ENCODE results near the gene PNMA6E.

The PNMA6E gene
- 0 reads per million in 2 experiments for total RNA-seq

DNA sequence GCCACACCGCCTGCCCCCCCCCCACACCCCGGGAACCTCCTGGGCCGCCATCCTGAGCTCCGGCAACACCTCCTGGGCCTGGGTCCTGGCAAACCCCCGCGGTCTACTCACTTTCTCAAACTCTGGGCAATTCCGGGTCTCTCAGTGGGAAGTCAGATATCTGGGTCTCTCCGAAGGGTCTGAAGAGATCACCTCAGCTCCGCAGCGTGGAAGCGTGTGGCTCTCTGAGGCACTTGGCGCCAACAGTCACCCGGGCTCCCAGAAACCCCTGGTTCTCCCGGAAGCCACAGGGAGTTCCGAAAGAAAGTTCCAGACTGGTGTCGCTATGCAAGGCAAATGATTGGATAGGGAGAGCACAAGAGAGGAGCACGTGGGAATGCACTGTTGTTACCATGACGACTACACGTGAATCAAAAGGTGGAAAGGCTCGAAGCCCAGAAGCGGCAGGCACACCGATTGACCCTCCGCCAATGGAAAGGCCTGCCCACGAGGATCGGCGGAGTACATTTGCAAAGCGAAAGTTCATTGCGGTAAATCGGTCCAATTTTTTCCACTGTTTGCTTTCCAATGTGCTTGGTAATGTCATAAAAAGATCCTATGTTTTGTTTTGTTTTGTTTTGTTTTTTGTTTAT is at the start of gene PNMA6E:
PNMA6E (minus strand) TSS at position 218 of the 632 bp plus-strand sequence. CDS start 2,501 bp downstream, outside the sequence.
- DNase-seq (ENCODE audit: low read depth): no peak

DNA sequence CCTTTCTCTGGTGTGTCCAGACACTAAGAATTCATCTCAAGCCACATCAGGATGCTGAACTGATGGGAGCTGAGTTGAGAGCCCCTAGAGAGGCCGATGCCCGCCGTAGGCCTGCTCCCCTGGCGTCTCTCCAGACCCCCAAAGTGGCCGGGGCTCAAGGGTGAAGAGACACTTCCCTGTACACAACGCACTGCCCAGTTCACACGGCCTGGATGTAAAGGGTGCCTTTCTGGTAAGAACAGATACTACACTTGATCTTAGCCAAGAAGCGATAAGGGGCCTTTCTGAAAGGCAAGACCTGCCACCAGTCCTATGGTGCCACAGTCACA is 49.8 kb upstream of the PNMA6E start:
- no peak for DNase-seq (ENCODE audit: low read depth)

DNA sequence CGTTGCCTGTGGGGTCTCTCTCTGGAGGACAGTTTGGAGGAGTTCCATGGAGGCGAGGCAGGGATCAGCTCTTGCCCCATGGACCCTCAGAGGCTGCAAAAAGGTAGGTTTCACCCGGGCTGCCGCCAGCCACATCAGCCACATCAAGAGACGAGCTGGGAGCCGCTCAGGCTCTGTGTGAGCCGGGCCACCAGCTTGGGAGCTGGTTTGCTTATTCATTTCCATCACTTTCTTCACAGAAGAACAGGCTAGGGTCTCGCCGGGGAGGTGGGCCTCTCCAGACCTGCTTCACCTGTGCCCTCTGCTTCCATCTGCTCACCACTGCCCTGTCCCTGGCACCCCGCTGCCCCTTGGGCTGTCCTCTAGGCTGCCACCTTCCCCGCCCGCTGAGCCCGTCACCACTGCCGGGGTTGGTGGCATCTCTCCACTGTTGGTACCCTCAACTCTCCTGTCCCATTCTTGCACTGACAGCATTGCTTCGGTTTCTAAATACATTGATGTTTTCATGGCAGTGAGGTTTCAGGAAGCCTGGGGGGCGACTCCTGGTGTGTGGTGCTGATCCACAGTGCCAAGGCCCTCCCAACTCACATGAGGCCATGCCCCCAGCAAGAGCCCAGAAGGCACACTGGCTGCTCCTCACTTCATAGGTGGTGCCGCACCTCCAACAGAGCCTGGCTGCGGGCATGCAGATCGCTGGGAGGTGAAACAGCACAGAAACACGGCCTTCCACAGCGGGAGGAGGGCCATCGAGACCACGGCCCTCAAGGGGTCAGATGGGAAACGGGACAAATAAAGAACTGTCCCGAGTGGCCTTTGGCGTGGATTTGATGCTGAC is 49.2 kb upstream of the PNMA6E start:
- DNase-seq (ENCODE audit: low read depth): no peak

DNA sequence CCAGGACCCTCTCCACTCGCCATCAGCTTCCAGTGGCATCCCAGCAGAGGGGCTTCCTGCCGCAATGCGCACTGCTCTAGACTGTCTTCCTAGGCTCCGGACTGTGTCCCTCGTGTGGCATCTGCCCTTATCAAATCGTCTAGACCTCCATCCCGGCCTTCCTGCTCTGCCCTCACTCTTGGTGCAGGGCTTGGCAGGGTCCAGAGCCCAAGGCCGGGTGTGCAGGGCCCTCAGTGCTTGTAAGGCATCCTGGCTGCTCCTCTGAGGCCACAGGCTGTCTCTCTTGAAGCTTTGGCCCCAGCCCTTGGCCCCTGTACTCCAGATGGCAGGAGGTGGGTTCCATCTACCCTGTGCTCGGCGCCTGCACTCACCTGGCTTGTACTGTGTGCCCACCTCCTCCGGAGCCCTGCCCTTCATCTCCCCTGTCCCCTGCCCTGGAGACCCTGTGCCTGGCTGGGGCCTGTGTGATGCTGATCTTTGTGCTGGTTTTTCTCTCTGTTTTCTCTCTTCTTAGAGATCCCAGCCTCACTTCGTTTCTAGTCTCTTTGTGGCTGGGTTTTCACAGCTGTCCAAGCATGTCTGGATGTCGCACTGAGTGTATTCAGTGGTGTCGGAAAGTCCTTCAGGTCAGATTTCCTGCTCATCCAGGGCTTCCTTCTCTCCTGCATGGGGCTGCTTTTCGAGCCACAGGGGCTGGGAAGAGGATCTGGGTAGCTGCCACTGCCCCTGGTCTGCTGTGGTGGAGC is 48.4 kb upstream of the PNMA6E start:
- DNase-seq (ENCODE audit: low read depth): no peak

DNA sequence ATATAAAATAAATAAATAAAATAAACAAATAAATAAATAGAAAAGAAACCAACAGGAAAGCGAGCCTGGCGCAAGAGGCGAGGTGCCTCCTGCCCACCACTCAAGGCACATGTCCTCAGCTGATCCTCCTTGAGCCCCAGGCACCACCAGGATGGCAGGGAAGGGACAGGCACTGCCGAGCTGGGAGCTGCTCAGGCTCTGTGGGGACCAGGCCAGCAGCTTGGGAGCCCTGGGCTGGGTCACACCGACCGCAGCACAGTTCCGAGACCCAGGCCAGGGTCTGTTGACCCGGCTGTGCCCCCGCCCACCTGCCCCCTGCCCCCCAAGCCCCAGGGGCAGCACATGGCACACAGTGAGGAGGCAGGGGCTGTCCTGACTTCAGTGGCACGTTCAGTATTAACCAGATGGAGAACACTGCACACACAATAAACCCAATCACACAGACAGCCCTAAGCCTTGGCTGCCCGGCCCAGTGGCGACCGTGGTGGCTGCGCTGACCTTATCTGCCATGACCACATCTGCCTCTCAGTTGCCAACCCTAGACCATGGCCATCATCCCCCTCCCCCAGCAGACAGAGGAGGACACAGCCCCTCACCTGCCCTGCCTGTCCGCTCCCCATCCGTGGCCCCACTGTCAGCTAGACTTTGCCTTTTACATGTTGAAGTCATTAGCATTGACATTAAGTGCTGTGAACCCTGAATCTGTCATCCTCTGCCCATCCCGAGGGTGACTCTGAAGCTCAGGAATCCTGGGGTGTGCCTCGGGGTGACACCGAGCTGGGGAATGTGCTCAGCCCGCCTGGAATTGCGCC is 47.6 kb upstream of the PNMA6E start:
- DNase-seq (ENCODE audit: low read depth): no peak

DNA sequence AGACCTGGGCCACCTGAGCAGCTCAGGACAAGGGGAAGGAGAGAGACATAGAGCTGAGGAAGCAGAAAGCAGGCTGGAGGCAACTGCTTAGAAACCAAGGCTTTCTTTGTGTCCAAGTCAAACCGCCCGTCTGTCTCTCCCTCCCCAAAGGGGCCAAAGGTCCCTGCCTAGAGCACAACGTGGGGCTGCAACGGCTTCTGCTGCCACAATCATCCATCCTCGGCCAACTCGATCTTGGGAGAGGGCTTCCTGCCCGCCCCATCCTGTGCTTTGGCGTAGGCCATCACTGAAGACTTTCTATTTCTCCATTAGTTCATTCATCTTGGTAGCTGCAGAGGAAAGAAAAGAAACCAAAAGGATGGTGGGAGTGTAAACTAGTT is 46.4 kb upstream of the PNMA6E start:
- DNase-seq (ENCODE audit: low read depth): no peak

DNA sequence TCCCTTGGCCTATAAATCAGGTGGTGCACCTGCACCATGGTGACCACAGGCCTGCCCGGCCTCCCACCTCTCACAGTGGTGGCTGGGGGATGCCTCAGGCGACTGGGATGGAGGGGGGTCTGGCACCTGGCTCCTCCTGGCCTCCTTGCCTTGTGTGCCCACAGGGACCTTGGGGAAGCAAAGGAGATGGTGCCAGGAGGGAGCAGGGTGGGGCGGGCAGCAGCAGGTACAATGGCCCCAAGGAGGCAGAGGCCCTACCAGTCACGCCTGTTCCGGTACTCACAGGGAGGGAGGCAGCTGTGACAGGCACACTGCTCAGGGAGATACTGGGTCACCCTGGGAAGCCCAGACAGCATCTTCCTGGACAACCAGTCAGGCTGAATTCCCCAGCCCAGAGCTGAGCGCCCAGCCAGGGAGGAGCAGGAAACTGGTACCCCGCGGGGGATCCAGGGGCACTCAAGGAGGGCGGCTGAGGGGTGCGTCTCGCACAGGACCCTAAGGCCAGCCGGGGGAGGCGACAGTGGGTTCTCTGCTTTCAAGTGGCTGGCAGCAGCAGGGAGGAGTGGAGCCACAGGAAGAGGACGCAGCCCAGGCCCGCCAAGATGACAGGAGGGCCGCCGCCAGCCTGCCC is 45.9 kb upstream of the PNMA6E start:
- DNase-seq (ENCODE audit: low read depth): no peak

DNA sequence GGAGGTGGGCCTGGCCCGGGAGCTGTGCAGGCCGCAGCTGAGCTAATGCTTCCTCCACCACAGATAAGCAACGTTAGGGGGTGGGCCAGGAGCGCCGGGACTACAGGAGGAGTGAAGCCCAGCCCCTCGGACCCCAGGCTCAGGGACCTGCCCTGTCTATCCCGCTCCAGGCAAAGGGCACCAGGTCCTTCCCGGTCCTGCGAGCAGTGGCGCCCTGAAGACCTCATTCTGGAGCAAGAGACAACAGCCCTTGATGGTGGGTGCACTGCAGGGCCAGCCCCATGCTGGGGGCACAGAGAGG is 45.4 kb upstream of the PNMA6E start:
- DNase-seq (ENCODE audit: low read depth): no peak

DNA sequence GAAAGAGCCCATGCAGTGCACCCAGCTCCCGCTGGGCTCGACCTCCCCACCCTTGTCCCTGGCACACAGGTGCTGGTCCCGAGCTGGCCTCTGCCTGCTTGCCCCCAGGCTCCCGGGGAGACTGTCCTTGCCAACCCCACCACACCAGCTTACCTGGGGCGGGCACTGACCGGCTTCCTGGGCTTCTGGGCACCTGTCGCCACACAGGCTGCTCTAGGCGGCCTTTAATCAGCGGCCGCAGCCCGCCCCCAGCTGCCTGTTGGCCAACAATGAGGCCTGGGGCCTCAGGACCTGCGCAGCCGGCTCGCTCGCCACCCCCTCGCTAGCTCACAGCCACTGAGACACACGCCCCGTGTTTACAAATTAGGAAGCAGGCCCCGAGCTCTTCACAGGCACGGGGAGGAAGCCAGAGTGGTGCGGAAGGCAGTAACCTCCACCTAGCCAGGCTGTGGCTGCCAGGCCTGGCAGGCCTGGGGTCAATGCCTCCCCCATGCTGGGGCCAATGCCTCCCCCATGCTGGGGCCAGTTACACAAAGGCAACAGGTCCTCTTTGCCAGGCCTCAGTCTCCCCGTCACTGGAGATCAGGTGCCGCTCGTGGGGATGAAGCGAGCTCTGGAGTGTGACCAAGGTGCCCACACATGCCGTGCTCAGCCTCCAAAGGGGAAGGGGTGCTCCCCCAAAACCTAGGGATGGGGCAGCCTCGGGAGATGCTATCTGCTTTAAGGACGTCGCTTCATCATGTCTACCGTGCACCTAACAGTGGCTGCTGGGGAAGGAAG is 44.9 kb upstream of the PNMA6E start, which contains the start of gene TREX2:
TREX2 (minus strand) TSS at position 201 of the 780 bp plus-strand sequence. CDS start 626 bp downstream, outside the sequence.
- DNase-seq (ENCODE audit: low read depth): no peak

DNA sequence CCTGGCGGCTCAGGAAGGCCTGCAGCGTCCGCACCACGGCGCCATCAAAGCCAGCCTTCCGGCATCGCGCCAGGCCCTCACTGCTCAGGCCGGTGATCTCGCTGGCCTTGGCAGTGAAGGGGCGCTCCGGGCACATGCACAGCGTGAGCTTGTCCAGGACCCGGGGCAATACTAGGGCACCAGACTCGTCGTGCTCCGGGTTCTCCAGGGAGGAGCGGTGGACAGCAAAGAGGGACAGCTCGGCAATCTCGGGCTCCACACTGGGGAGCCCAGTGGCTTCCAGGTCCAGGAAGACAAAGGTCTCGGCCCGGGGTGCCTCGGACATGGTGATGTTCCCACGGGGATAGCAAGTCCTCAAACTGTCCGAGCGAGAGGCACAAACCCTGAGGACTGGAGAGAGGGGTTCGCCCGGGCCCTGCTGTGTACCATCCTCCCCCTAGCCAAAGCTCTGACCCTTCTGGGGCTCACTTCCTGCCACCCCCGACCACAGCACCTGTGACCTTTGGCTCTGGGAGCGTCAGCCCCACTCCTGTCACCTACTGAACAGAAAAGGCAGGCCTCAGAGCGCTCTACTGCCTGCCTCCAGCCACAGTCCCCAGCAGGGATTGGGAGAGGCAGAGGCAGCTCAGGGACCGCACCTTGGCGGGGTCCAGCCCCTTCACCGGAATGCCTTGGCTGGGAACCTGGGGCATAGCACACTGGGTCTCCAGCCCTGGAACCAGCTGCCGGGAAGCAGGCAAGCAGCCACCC is 44.1 kb upstream of the PNMA6E start:
- DNase-seq (ENCODE audit: low read depth): no peak

GRCh38 chrX:153444333-153445011 is 43.3 kb upstream of the PNMA6E start:
- DNase-seq (ENCODE audit: low read depth): no peak

- no peak for DNase-seq (ENCODE audit: low read depth)
Observed at GRCh38 chrX:153443476-153444332, 42.6 kb upstream of the PNMA6E start.

DNA sequence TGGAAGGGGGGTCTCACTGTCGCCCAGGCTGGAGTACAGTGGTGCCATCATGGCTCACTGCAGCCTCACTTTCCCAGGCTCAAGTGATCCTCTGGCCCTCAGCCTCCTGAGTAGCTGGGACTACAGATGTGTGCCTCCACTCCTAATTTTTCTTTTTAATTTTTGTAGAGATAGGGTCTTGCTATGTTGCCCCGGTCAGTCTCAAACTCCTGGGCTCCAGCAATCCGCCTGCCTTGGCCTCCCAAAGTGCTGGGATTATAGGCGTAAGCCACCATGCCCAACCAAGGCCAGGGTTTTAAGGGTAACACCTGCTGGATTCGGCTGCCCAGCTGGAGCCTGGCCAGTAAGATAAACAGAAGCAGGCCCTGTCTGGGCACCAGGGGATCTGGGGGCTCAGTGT is 41.3 kb upstream of the PNMA6E start:
- no peak for DNase-seq (ENCODE audit: low read depth)

DNA sequence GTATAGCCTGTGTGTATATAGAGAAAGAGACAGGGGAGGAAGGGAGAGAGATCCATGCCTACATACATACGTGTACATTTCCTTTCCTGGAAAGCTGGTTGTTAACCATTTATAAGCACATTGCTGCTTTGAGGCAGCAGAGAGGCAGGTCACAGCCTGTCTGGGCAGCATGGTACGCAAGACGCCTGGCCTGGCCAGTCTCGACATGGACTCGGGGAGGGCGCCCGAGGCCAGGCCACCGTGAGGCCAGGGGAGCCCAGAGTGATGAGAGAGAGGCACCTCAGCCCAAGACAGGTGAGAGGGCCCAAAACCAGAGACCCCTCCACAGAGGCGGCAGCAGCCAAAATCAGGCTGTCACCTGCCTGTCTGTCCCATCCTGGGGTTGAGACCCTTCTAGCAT is 40.8 kb upstream of the PNMA6E start:
- no peak for DNase-seq (ENCODE audit: low read depth)

DNA sequence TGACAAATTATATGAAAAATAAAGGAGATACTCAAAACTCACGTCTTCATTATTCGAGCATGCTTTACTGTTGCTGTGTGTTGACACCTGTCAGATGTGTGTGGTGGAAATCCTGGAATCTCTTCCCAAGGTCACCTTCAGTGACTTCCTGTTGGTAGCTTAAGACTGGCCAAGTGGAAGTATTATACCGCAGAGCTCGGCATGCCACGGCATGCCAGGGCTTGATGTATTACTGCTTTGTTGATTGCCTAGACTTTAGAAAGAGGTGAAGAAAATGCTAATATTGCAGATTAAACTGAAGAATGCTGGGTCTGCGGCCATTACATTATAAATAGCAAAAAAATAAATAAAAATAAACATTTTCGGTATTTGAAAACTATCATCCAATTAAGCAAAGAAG is 40.1 kb upstream of the PNMA6E start:
- no peak for DNase-seq (ENCODE audit: low read depth)

- no peak for DNase-seq (ENCODE audit: low read depth)
Observed at GRCh38 chrX:153440556-153441135, 39.5 kb upstream of the PNMA6E start.

- no peak for DNase-seq (ENCODE audit: low read depth)
Observed at GRCh38 chrX:153439977-153440376, 38.8 kb upstream of the PNMA6E start.

- DNase-seq (ENCODE audit: low read depth): no peak
Observed at GRCh38 chrX:153438532-153438931, 37.4 kb upstream of the PNMA6E start.

Measured in T follicular helper cell (primary cell).